Measurements from ENCODE around the gene NECTIN1. TPM values are rescaled to one million over a fixed set of nuclear protein-coding genes. Genes with fewer than 3 reads are reported as not detected.

The NECTIN1 gene
- total RNA-seq, 3 donors from 2014 or later = 19.6 to 48.9 (median 45.1) TPM

GRCh38 chr11:119691701-119692539 is 37.1 kb downstream of the NECTIN1 start:
- DNase-seq (no peak), ATAC-seq (no peak)
- Histone ChIP-seq H3K4me3 (no peak overlapping the region), H3K36me3 (ENCODE audit: low read depth) (no peaks in the 10 kb centered on the region), H3K9me3 (no peaks in the 10 kb centered on the region), H3K4me1 (ENCODE audit: low read depth) (peaks cover 12% of the 10 kb centered on the region)
- intact Hi-C loops (cut with DNase I, micrococcal nuclease) = no loop called here
- no peak for TF ChIP-seq CTCF (IDR thresholded peaks at IDR 0.05)

GRCh38 chr11:119691020-119691666 is 37.9 kb downstream of the NECTIN1 start:
- H3K4me3 ChIP-seq = no peak overlapping the region
- H3K36me3 ChIP-seq (ENCODE audit: low read depth) = no peaks in the 10 kb centered on the region
- intact Hi-C loops (cut with DNase I, micrococcal nuclease) = no loop called here
- peaks cover 7% of the 10 kb centered on the region for H3K4me1 ChIP-seq (ENCODE audit: low read depth)
- no peak for TF ChIP-seq CTCF (IDR thresholded peaks at IDR 0.05)
- H3K9me3 ChIP-seq = no peaks in the 10 kb centered on the region
- no peak for DNase-seq
- ATAC-seq = no peak

- H3K36me3 ChIP-seq (ENCODE audit: low read depth) = no peaks in the 10 kb centered on the region
- intact Hi-C loops (cut with DNase I, micrococcal nuclease) = no loop called here
- no peaks in the 10 kb centered on the region for H3K9me3 ChIP-seq
- DNase-seq (no peak), ATAC-seq (no peak)
- H3K4me3 ChIP-seq = no peak overlapping the region
- H3K4me1 ChIP-seq (ENCODE audit: low read depth) = peaks cover 4% of the 10 kb centered on the region
- no peak for TF ChIP-seq CTCF (IDR thresholded peaks at IDR 0.05)
Measured at GRCh38 chr11:119689302-119689701, 39.7 kb downstream of the NECTIN1 start.

GRCh38 chr11:119688356-119688755 is 40.6 kb downstream of the NECTIN1 start:
- no peak for ATAC-seq
- no peaks in the 10 kb centered on the region for H3K9me3 ChIP-seq
- H3K4me1 ChIP-seq (ENCODE audit: low read depth) = no peaks in the 10 kb centered on the region
- intact Hi-C loops (cut with DNase I, micrococcal nuclease) = no loop called here
- H3K36me3 ChIP-seq (ENCODE audit: low read depth) = no peaks in the 10 kb centered on the region
- no peak overlapping the region for H3K4me3 ChIP-seq
- no peak for DNase-seq
- no peak for TF ChIP-seq CTCF (IDR thresholded peaks at IDR 0.05)

- no peak for TF ChIP-seq CTCF (IDR thresholded peaks at IDR 0.05)
- intact Hi-C loops (cut with DNase I, micrococcal nuclease) = no loop called here
- H3K36me3 ChIP-seq (ENCODE audit: low read depth) = no peaks in the 10 kb centered on the region
- H3K4me3 ChIP-seq = no peak overlapping the region
- no peak for ATAC-seq
- no peaks in the 10 kb centered on the region for H3K4me1 ChIP-seq (ENCODE audit: low read depth)
- H3K9me3 ChIP-seq = no peaks in the 10 kb centered on the region
- no peak for DNase-seq
Measured at GRCh38 chr11:119687373-119688046, 41.5 kb downstream of the NECTIN1 start.
